Tibial nerve (tissue), 3 donors: Measurements from ENCODE around the gene COG5.

ENCODE experiments used
- POLR2A ChIP-seq, 2 donors: fragments of 450-650 bp; IDR thresholded peaks; one replicate each; pipeline ENCODE4 v1.6.1; 2017; ENCODE audit warnings: antibody characterized with exemption in 2 of 2, mild to moderate bottlenecking in 2 of 2, moderate library complexity in 2 of 2
- TF ChIP-seq, protein P1 (sequence below), 5 experiments: fragments of 200-600 bp in 3 of 5; fragments of 450-650 bp in 2 of 5; sonication (generic) in 3 of 5; IDR thresholded peaks; one replicate each; pipeline ENCODE4 v1.5.1; 2016 to 2019; ENCODE audit warnings: antibody characterized with exemption in 5 of 5, mild to moderate bottlenecking in 3 of 5, moderate library complexity in 2 of 5

DNA sequence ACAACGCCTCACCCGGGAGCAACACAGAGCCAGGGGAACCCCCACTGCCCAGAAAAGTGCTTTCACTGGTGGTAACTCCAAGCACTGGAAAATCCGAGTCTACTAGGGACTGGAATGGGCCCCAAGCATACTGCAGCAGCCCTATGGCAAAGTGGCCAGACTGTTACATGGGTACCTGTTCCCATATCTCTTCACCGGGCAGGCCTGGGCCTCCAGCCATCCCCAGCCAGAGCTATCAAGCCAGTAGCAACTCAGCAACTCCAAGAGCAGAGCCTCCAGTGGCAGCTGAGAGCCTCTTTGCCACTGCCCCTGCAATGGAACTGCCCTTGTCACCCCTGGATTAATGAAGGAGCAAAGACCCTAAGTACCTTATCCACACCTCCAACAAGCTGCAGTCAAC lies 321.5 kb downstream of the COG5 start:
- TF ChIP-seq POLR2A (IDR thresholded peaks at IDR 0.05), result no peak
- TF ChIP-seq, protein P1, sequence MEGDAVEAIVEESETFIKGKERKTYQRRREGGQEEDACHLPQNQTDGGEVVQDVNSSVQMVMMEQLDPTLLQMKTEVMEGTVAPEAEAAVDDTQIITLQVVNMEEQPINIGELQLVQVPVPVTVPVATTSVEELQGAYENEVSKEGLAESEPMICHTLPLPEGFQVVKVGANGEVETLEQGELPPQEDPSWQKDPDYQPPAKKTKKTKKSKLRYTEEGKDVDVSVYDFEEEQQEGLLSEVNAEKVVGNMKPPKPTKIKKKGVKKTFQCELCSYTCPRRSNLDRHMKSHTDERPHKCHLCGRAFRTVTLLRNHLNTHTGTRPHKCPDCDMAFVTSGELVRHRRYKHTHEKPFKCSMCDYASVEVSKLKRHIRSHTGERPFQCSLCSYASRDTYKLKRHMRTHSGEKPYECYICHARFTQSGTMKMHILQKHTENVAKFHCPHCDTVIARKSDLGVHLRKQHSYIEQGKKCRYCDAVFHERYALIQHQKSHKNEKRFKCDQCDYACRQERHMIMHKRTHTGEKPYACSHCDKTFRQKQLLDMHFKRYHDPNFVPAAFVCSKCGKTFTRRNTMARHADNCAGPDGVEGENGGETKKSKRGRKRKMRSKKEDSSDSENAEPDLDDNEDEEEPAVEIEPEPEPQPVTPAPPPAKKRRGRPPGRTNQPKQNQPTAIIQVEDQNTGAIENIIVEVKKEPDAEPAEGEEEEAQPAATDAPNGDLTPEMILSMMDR (IDR thresholded peaks at IDR 0.05), result no peak
